HG03520 (cell line): ENCODE data around the gene CXCL10.
A peak's percentile ranks its signal among the peaks of the same experiment; 100 is the strongest.
"Not testable (repeated sequence)": the region's sequence is repeated elsewhere in the genome, so short reads cannot be mapped to it uniquely, and the experiment has no call there.

Source experiments
- ATAC-seq: cut with Tn5 transposase; IDR thresholded peaks from one replicate; pipeline ENCODE4 v1.9.1; 2021; ENCODE audit warnings: mild to moderate bottlenecking, moderate library complexity; ENCODE audit not compliant: unreplicated experiment

The CXCL10 gene

DNA sequence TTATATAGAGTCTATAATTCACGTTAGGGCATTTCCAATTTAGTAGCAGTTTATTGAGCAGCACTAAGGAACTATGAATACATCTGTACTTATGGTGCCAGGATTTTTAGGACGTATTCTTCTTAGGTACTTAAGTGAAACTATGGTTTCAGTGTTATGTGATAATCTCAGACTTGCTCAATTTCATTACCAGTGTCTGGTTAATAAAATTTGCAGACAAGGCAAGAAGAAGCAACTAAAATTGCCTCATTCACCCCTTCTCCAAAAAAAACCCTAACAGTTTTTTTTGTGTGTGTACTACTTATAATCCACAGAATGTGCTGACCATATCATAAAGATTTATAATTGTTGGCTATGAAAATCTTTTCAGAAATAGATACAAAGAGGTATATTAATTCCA, 6.0 kb upstream of the CXCL10 start:
- no peak for ATAC-seq

- no peak for ATAC-seq
Measured at GRCh38 chr4:76028350-76028765, 5.1 kb upstream of the CXCL10 start.

DNA sequence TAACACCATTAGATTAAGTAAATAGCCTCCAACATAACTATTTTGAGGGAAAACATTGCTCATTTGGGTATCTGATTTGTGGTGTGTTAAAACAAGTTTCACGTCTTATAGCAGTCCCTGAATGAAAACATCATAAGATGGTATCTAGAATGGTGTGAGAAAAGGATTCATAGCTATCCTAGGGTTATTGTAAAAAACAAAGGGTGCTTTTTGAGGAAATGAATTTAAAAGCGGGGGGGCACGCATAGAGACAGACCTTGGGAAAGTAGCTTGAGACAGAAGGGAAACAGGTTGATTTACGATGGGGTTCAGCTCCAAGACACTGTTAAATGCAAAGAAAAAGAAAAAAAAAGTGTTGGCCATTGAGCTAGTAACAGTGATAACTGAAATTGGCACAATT, 768 bp upstream of the CXCL10 start:
- no peak for ATAC-seq

- no peak for ATAC-seq
Measured at GRCh38 chr4:76022677-76023076, 620 bp downstream of the CXCL10 start.

DNA sequence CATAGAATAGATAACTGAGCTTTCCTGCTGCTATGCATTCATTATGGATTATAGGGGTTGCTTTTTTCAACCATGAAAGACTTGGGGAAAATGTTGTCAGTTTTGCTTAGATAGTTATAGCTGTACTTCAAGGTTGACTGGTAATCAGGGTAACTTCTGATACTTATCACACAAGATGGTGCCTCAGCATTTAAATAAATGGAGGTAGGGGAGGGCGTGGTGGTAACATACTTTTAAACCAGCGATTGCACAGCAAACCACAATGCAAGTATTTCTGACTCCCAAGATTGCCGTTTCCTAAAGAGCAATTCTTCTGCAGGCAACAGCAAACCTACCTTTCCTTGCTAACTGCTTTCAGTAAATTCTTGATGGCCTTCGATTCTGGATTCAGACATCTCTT, 1.3 kb downstream of the CXCL10 start:
- no peak for ATAC-seq

- ATAC-seq: no peak
Measured at GRCh38 chr4:76017056-76017686, 6.1 kb downstream of the CXCL10 start.

GRCh38 chr4:76016393-76016792, 6.9 kb downstream of the CXCL10 start:
- peak; percentile 56 for ATAC-seq

- no peak for ATAC-seq
Measured at GRCh38 chr4:76013540-76013939, 9.8 kb downstream of the CXCL10 start.

- no peak for ATAC-seq
Measured at GRCh38 chr4:76012388-76012801, 10.9 kb downstream of the CXCL10 start.

- peak; percentile 70 for ATAC-seq
Measured at GRCh38 chr4:76011700-76012387, 11.5 kb downstream of the CXCL10 start.

DNA sequence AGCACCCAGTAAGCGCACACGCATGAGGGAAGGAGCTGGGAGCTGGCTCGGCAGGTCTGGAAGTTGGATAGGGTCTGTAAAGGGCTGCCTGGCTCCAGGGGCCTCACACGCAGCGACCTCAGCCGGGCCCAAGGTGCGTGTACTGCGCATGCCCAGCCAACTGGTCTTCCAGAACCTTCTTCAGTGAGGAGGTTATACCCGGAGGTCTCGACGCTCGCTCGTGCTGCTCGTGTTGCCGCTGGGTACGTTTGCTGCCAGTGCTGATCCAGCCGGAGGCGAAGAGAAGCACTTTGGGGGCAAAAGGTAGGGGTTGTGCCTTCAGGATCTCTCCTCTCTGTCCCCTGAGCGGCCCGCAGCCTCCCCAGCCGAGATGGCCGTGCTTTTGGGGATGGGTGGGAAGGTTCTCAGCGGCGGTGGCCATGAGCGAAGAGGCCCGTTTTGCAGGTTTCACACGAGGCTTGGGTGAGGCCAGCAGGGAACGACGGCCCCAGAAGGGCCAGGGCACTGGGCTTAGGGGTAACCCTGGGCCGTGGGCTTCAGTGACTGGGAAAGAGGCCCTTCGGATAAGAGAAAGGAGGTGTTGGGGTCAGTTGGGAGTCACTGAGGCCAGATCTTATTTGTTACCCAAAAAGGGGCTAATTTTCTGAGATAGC, 12.2 kb downstream of the CXCL10 start:
- ATAC-seq: no peak

GRCh38 chr4:76010576-76010975, 12.7 kb downstream of the CXCL10 start:
- no peak for ATAC-seq

GRCh38 chr4:76009311-76009710, 14.0 kb downstream of the CXCL10 start:
- no peak for ATAC-seq

DNA sequence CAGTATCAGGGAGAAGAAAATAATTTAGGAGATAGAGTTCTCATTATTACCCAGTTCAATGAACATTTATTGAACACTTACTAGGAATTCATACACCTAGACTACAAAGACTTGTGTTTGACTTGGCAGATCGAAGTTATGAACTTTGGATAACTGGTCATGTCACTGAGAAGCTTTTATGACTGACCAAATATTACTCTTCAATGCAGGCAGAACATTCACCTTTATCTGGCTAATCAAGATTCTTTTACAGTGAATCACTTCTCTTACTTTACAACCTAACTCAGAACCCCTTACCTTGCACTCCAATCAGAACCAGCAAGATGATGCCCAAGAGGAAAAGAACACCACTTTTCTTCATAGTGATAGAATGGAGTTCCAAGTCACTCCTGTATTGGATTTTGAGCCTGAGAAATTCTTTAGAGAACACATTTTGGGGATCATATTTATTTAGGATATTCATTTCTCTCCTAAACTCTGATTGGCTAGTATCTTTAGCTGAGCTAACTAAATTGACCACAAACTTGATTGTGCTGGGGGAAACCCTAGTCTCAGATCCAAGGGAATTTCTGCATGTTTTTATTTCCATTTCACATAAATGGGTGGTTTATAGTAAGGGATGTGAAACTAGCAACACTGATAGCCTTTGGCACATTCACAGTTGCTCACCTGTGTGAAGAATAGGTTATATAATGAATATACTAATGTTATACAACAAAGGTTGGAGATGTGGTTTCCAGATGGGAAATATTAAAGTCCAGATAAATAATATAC, 16.0 kb downstream of the CXCL10 start, which contains the start of gene CXCL9:
Gene CXCL9, minus strand, starts transcription at position 421 of the 774 bp plus-strand sequence. Its CDS starts 60 bp downstream, at position 361.
- no peak for ATAC-seq

DNA sequence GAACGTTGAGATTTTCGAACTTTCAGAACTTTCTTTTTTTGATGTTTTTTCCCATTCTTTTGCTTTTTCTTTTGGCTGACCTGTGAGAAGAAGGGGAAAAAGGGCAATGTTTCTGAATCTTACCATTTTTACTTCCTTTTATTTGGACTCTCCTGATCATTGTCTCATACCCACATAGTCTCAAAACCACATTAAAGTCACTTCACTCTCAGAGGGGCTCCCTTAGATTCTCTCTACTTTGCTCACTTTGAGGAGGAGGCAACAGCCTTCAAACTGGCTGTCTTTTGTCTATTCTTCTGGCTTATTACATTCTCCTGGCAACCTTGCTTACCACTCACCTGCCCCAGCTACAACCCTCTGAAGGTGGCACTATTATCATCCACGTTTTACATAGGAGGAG, 19.7 kb downstream of the CXCL10 start:
- no peak for ATAC-seq

DNA sequence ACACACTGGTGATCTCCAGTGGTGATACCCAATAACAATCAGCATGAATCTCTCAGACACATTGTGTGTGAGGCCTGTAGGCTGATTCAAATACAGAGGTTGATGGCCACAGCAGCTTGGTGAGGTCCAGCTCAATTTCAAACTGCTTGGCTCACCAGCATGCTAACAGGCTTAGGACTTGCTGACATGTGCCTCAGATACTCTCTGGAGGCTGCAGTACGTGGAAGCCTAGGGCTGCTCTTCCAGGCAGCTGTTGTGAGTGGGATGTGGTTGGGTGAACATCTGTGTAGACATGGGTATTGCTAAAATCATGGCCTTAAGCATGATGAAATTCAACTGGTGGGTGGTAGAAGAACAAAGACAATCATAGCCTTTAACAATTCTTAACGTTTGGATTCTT, 20.3 kb downstream of the CXCL10 start:
- no peak for ATAC-seq

DNA sequence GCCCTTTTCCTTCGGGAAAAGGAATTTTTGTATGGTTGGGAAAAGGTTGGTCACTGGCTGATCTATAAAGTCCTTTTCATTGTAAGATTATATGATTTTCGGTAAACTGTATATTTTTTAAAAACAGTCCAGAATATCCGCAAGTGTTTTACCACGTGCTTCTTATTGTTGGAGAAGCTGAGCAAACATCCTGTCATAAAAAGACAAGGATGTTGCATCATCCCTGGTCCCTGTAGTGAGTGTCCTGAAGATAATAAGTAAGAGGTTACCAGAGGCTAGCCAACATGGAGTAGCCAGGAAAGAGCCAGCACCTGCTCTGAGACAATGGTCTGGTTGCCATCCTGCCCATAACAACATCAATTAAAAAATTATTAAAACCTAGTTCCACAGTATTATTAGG, 21.1 kb downstream of the CXCL10 start:
- no peak for ATAC-seq

DNA sequence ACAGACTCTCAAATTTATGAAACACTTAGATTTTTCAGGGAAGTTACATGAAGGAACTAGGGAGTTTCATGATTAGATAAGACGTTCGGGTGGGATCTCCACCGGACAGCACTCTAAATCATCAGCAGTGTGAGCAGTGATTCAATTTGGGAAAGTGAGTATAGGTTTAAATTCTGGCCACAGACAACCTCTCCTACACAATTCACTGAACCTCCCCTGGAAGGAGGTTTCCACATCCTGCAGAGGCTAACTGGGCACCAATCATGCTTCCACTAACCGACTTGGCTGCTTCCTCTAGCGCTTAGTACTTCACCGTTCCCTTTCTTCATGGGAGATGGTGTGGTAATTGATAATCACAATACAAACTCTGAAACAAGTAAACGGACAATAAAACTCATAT, 21.6 kb downstream of the CXCL10 start:
- ATAC-seq: no peak

DNA sequence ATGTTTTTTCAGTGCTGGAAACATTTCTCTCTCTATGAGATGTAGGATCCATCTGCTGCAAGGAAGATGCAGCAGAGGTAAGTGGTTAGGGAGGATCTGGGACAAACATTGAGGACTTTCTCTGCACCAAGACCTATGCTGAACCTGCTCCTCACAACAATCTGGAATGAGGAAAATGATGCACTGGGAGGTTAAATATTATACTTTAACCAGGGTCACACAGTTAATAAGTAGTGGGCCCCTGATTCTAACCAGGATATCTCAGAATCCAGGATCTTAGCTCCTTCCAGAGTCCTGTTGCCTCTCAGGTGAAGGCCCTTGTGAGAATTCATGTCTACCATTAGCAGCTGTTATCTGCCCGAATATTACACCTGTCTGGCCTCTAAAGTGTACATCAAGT, 23.0 kb downstream of the CXCL10 start:
- no peak for ATAC-seq

DNA sequence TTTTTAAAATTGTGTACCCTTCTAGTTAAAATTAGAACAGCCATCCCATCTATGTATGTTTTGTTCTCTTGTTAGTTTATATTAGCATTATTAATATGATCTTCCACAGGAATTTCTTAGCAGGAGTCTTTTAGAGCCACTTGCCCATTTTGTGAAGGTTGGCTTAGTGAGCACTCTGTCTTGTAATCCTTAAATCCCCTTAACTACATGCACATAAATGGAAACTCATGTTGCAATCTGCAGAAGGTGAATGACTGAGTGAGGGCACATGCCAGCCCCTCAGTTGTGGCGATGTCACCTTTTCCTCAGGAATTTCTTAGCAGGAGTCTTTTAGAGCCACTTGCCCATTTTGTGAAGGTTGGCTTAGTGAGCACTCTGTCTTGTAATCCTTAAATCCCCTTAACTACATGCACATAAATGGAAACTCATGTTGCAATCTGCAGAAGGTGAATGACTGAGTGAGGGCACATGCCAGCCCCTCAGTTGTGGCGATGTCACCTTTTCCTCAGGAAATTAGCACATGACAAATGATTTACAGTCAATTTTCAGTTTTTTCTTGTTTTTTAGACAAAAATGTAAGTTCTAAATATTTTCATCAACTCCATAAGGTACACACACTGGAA, 24.7 kb downstream of the CXCL10 start:
- not testable (repeated sequence) for ATAC-seq

- ATAC-seq: no peak
Measured at GRCh38 chr4:75997946-75998345, 25.4 kb downstream of the CXCL10 start.
